OCI-LY1 (cell line): ENCODE data around the gene ADSS2.

Experiments
- H2AFZ ChIP-seq: fragments of 200-600 bp; sonication (generic), shearing (Covaris generic); 2 replicates; pipeline ENCODE4 v1.6.0; 2014; ENCODE audit warnings: antibody characterized with exemption, mild to moderate bottlenecking, low read length
- H3F3A ChIP-seq: fragments of 200-600 bp; sonication (generic), shearing (Covaris generic); 2 replicates; pipeline ENCODE4 v1.6.0; 2014; ENCODE audit warnings: mild to moderate bottlenecking, antibody characterized with exemption, low read length, moderate library complexity; ENCODE audit not compliant: insufficient read depth
- H3K27ac ChIP-seq: fragments of 200-600 bp; sonication (generic); 2 replicates; pipeline ENCODE4 v1.5.1; 2014; ENCODE audit warnings: low read length, mixed run types, mild to moderate bottlenecking, low read depth; ENCODE audit not compliant: poor library complexity, severe bottlenecking
- H3K27me3 ChIP-seq: fragments of 200-600 bp; sonication (generic); 2 replicates; pipeline ENCODE4 v1.6.0; 2014; ENCODE audit warnings: antibody characterized with exemption, mild to moderate bottlenecking, low read length, moderate library complexity; ENCODE audit not compliant: insufficient read depth
- H3K36me3 ChIP-seq: fragments of 200-600 bp; sonication (generic); 2 replicates; pipeline ENCODE4 v1.6.1; 2014; ENCODE audit warnings: mild to moderate bottlenecking, antibody characterized with exemption, low read length, moderate library complexity, mixed read lengths; ENCODE audit not compliant: insufficient read depth
- H3K4me1 ChIP-seq: fragments of 200-600 bp; sonication (generic); 2 replicates; pipeline ENCODE4 v1.5.1; 2014; ENCODE audit warnings: mild to moderate bottlenecking, low read length, moderate library complexity; ENCODE audit not compliant: insufficient read depth, severe bottlenecking
- H3K4me2 ChIP-seq: fragments of 200-600 bp; sonication (generic), shearing (Covaris generic); 2 replicates; pipeline ENCODE4 v1.6.1; 2014; ENCODE audit warnings: low read length
- H3K4me3 ChIP-seq: fragments of 200-600 bp; sonication (generic); 2 replicates; pipeline ENCODE4 v1.5.1; 2014; ENCODE audit warnings: low read length, low read depth, mild to moderate bottlenecking, mixed read lengths; ENCODE audit not compliant: poor library complexity, severe bottlenecking
- H3K79me2 ChIP-seq: fragments of 200-600 bp; shearing (Covaris generic); 2 replicates; pipeline ENCODE4 v1.6.1; 2016; ENCODE audit warnings: mixed run types, low read length, mixed read lengths; ENCODE audit not compliant: insufficient read depth
- H3K9ac ChIP-seq: fragments of 200-600 bp; sonication (generic), shearing (Covaris generic); 2 replicates; pipeline ENCODE4 v1.6.1; 2014; ENCODE audit warnings: mild to moderate bottlenecking, low read length, mixed read lengths
- H3K9me2 ChIP-seq: fragments of 200-600 bp; sonication (generic), shearing (Covaris generic); 2 replicates; pipeline ENCODE4 v1.6.1; 2014; ENCODE audit warnings: low read depth, mild to moderate bottlenecking, low read length, mixed read lengths
- H3K9me3 ChIP-seq: fragments of 200-600 bp; shearing (Covaris generic); 2 replicates; pipeline ENCODE4 v1.6.1; 2014; ENCODE audit warnings: low read length, mixed read lengths
- H4K20me1 ChIP-seq: fragments of 200-600 bp; sonication (generic), shearing (Covaris generic); 2 replicates; pipeline ENCODE4 v1.6.0; 2016; ENCODE audit warnings: mild to moderate bottlenecking, low read length; ENCODE audit not compliant: insufficient read depth
- EZH2 ChIP-seq: fragments of 200-600 bp; sonication (generic), shearing (Covaris generic); IDR thresholded peaks from 2 replicates; pipeline ENCODE4 v1.8.0; 2017; ENCODE audit warnings: borderline replicate concordance, mixed run types, mild to moderate bottlenecking, antibody characterized with exemption, low read length, moderate library complexity, mixed read lengths
- TF ChIP-seq, protein P1 (sequence below): fragments of 200-600 bp; sonication (generic), shearing (Covaris generic); IDR thresholded peaks from 2 replicates; pipeline ENCODE4 v1.5.1; 2017; ENCODE audit warnings: mild to moderate bottlenecking, antibody characterized with exemption, low read length, moderate library complexity, mixed read lengths

The ADSS2 gene

DNA sequence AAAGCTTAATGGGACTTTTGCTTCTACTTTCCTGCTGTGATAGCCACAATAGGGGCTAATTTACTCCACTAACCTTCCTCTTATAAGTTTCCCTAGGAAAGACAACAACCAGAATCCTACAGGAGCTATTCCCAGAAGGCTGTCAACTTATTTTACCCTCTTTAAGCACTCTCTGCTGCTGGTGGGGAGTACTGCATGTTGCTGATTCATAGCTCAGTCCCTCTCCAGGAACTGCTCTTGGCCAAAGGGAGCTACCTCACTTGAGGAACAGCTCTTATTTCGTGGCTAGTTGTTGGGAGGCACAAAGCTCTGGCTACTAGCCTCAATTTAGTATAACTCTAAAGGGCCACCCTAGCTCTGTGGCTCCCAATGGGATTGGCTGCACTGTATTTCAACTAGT lies 37.2 kb downstream of the ADSS2 start:
- H2AFZ ChIP-seq = no peak overlapping the region
- H3K4me1 ChIP-seq = no peaks in the 10 kb centered on the region
- no peak overlapping the region for H3K4me2 ChIP-seq
- no peak overlapping the region for H3K9ac ChIP-seq
- TF ChIP-seq EZH2 = no peak
- TF ChIP-seq, protein P1, sequence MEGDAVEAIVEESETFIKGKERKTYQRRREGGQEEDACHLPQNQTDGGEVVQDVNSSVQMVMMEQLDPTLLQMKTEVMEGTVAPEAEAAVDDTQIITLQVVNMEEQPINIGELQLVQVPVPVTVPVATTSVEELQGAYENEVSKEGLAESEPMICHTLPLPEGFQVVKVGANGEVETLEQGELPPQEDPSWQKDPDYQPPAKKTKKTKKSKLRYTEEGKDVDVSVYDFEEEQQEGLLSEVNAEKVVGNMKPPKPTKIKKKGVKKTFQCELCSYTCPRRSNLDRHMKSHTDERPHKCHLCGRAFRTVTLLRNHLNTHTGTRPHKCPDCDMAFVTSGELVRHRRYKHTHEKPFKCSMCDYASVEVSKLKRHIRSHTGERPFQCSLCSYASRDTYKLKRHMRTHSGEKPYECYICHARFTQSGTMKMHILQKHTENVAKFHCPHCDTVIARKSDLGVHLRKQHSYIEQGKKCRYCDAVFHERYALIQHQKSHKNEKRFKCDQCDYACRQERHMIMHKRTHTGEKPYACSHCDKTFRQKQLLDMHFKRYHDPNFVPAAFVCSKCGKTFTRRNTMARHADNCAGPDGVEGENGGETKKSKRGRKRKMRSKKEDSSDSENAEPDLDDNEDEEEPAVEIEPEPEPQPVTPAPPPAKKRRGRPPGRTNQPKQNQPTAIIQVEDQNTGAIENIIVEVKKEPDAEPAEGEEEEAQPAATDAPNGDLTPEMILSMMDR = no peak
- no peaks in the 10 kb centered on the region for H3K27me3 ChIP-seq
- H3K9me3 ChIP-seq = no peaks in the 10 kb centered on the region
- no peaks in the 10 kb centered on the region for H3K9me2 ChIP-seq
- no peak overlapping the region for H3K27ac ChIP-seq
- no peaks in the 10 kb centered on the region for H3F3A ChIP-seq
- peaks cover 97% of the 10 kb centered on the region for H3K36me3 ChIP-seq
- H4K20me1 ChIP-seq = no peaks in the 10 kb centered on the region
- H3K79me2 ChIP-seq = no peaks in the 10 kb centered on the region
- no peak overlapping the region for H3K4me3 ChIP-seq

- Histone ChIP-seq H4K20me1 (no peaks in the 10 kb centered on the region), H3K9me3 (no peaks in the 10 kb centered on the region), H3K79me2 (no peaks in the 10 kb centered on the region), H2AFZ (no peak overlapping the region), H3F3A (no peaks in the 10 kb centered on the region), H3K4me2 (no peak overlapping the region), H3K4me1 (no peaks in the 10 kb centered on the region), H3K27ac (no peak overlapping the region), H3K27me3 (no peaks in the 10 kb centered on the region), H3K9ac (no peak overlapping the region), H3K36me3 (peaks cover 97% of the 10 kb centered on the region), H3K4me3 (no peak overlapping the region), H3K9me2 (no peaks in the 10 kb centered on the region)
- TF ChIP-seq, protein P1 = no peak
- no peak for TF ChIP-seq EZH2
These were observed 38.0 kb downstream of the ADSS2 start for GRCh38 chr1:244413736-244414135.

GRCh38 chr1:244412176-244412575 lies 39.5 kb downstream of the ADSS2 start:
- Histone ChIP-seq H3K36me3 (peaks cover 97% of the 10 kb centered on the region), H3K9me3 (no peaks in the 10 kb centered on the region), H3K9ac (no peak overlapping the region), H3K27me3 (no peaks in the 10 kb centered on the region), H2AFZ (no peak overlapping the region), H3K9me2 (no peaks in the 10 kb centered on the region), H4K20me1 (no peaks in the 10 kb centered on the region), H3K4me3 (no peak overlapping the region), H3K4me1 (no peaks in the 10 kb centered on the region), H3F3A (no peaks in the 10 kb centered on the region), H3K4me2 (no peak overlapping the region), H3K79me2 (no peaks in the 10 kb centered on the region), H3K27ac (no peak overlapping the region)
- TF ChIP-seq, protein P1 = no peak
- TF ChIP-seq EZH2 = no peak
